ENCODE measurements around the gene AKAP17A. TPM values are rescaled to one million over a fixed set of nuclear protein-coding genes. Genes with fewer than 3 reads are reported as not detected.

AKAP17A gene
- total and polyA plus RNA-seq, 2 donors (not counting 1 experiment from before 2014, with no cell fraction given) = 126 to 196 TPM

- no peak for DNase-seq
- H3K4me2 ChIP-seq (replicated peaks; ENCODE audit: low read depth, low read length, poor library complexity, severe bottlenecking) = no peak overlapping the region
- ChIA-PET CTCF (no interaction called here), POLR2A (no interaction called here)
- ATAC-seq (ENCODE audit: low read depth) = no peak
- no peaks in the 10 kb centered on the region for H3K4me1 ChIP-seq (ENCODE audit: control insufficient read depth in 2 of 2, insufficient read depth in 2 of 2, low read length in 2 of 2)
- Mint-ChIP-seq H3K4me1 (peaks cover 3% of the 10 kb centered on the region), H3K27me3 (peaks cover 12% of the 10 kb centered on the region), H3K9me3 (ENCODE audit: insufficient read depth) (no peaks in the 10 kb centered on the region), H3K4me3 (no peak overlapping the region), H3K27ac (no peak overlapping the region)
- H3K27ac ChIP-seq (ENCODE audit: low read length in 2 of 2) = no peak overlapping the region
- no peak overlapping the region for H2AFZ ChIP-seq (ENCODE audit: insufficient read depth, low read depth, low read length, poor library complexity, severe bottlenecking)
- no peak for TF ChIP-seq EZH2 (IDR thresholded peaks at IDR 0.05; ENCODE audit: borderline replicate concordance, insufficient read depth, low read depth, low read length, poor library complexity, severe bottlenecking)
- TF ChIP-seq, protein P1, sequence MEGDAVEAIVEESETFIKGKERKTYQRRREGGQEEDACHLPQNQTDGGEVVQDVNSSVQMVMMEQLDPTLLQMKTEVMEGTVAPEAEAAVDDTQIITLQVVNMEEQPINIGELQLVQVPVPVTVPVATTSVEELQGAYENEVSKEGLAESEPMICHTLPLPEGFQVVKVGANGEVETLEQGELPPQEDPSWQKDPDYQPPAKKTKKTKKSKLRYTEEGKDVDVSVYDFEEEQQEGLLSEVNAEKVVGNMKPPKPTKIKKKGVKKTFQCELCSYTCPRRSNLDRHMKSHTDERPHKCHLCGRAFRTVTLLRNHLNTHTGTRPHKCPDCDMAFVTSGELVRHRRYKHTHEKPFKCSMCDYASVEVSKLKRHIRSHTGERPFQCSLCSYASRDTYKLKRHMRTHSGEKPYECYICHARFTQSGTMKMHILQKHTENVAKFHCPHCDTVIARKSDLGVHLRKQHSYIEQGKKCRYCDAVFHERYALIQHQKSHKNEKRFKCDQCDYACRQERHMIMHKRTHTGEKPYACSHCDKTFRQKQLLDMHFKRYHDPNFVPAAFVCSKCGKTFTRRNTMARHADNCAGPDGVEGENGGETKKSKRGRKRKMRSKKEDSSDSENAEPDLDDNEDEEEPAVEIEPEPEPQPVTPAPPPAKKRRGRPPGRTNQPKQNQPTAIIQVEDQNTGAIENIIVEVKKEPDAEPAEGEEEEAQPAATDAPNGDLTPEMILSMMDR (IDR thresholded peaks at IDR 0.05) = no peak
- H3K27me3 ChIP-seq (replicated peaks in 1 of 4; ENCODE audit: control extremely low read depth in 1 of 4, control insufficient read depth in 3 of 4, insufficient read depth in 4 of 4, low read length in 3 of 4) = peaks cover 0 to 16% (median 2%) of the 10 kb centered on the region in 4 experiments
- H3K4me3 ChIP-seq (ENCODE audit: control extremely low read depth in 1 of 5, extremely low read depth in 1 of 5, insufficient read depth in 1 of 5, low read depth in 2 of 5, low read length in 4 of 5) = no peak overlapping the region
- H3K9ac ChIP-seq (ENCODE audit: low read length) = no peak overlapping the region
- no peaks in the 10 kb centered on the region for H3K79me2 ChIP-seq (ENCODE audit: control insufficient read depth, insufficient read depth, low read length)
- intact Hi-C loops (cut with micrococcal nuclease) = loop anchor here (5.0 kb wide), 2 partner anchors 39 to 961 kb away; no protein-coding TSS in a partner anchor
- H3K36me3 ChIP-seq (replicated peaks in 1 of 2; ENCODE audit: control extremely low read depth in 1 of 2, control insufficient read depth in 1 of 2, extremely low read depth in 1 of 2, insufficient read depth in 2 of 2, low read length in 1 of 2) = no peaks in the 10 kb centered on the region
- peaks cover 0 to 16% (median 9%) of the 10 kb centered on the region in 3 donors for H3K9me3 ChIP-seq (ENCODE audit: control extremely low read depth in 1 of 3, control insufficient read depth in 2 of 3, insufficient read depth in 1 of 3, low read length in 2 of 3)
- no peaks in the 10 kb centered on the region for H4K20me1 ChIP-seq (ENCODE audit: control insufficient read depth, insufficient read depth, low read length, poor library complexity, severe bottlenecking)
Observed at GRCh38 chrX:1646009-1646408, 54.6 kb downstream of the AKAP17A start.

DNA sequence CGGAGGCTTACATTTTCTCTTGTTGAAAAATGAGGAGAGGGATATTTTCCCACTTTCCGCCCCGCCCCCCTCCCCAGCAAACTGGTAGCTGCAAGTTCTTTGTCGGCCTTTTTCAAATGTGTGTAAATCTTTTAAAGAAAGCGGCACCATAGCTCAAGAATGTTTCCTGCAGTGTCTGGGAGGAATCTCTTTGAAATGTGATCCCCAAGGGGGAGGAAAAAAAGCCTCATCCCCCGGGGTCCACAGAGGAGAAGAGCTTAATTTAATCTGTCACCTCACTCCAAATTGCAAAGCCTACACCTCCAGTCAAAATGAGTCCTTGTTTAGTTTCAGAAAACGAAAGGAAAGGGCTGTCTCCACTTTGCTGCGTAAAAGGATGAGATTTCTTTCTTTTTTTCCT lies 58.2 kb downstream of the AKAP17A start:
- ChIA-PET CTCF (no interaction called here), POLR2A (no interaction called here)
- DNase-seq = no peak
- Histone ChIP-seq H4K20me1 (ENCODE audit: control insufficient read depth, insufficient read depth, low read length, poor library complexity, severe bottlenecking) (no peaks in the 10 kb centered on the region), H3K4me3 (ENCODE audit: control extremely low read depth in 1 of 5, extremely low read depth in 1 of 5, insufficient read depth in 1 of 5, low read depth in 2 of 5, low read length in 4 of 5) (no peak overlapping the region), H3K36me3 (replicated peaks in 1 of 2; ENCODE audit: control extremely low read depth in 1 of 2, control insufficient read depth in 1 of 2, extremely low read depth in 1 of 2, insufficient read depth in 2 of 2, low read length in 1 of 2) (no peaks in the 10 kb centered on the region), H3K27me3 (replicated peaks in 1 of 4; ENCODE audit: control extremely low read depth in 1 of 4, control insufficient read depth in 3 of 4, insufficient read depth in 4 of 4, low read length in 3 of 4) (peaks cover 0 to 13% (median 2%) of the 10 kb centered on the region in 4 experiments), H2AFZ (ENCODE audit: insufficient read depth, low read depth, low read length, poor library complexity, severe bottlenecking) (no peak overlapping the region), H3K27ac (ENCODE audit: low read length in 2 of 2) (no peak overlapping the region), H3K9ac (ENCODE audit: low read length) (no peak overlapping the region), H3K4me1 (ENCODE audit: control insufficient read depth in 2 of 2, insufficient read depth in 2 of 2, low read length in 2 of 2) (peaks cover 0 to 7% of the 10 kb centered on the region in 2 donors), H3K4me2 (replicated peaks; ENCODE audit: low read depth, low read length, poor library complexity, severe bottlenecking) (no peak overlapping the region), H3K9me3 (ENCODE audit: control extremely low read depth in 1 of 3, control insufficient read depth in 2 of 3, insufficient read depth in 1 of 3, low read length in 2 of 3) (peaks cover 0 to 16% (median 9%) of the 10 kb centered on the region in 3 donors), H3K79me2 (ENCODE audit: control insufficient read depth, insufficient read depth, low read length) (no peaks in the 10 kb centered on the region)
- peaks cover 10% of the 10 kb centered on the region for H3K4me1 Mint-ChIP-seq
- no peaks in the 10 kb centered on the region for H3K9me3 Mint-ChIP-seq (ENCODE audit: insufficient read depth)
- no peak for TF ChIP-seq EZH2 (IDR thresholded peaks at IDR 0.05; ENCODE audit: borderline replicate concordance, insufficient read depth, low read depth, low read length, poor library complexity, severe bottlenecking)
- TF ChIP-seq, protein P1 (IDR thresholded peaks at IDR 0.05) = no peak
- 54% methylated on average over 3 of the region's 8 CpGs for WGBS (ENCODE audit: insufficient coverage)
- intact Hi-C loops (cut with micrococcal nuclease) = loop anchor here (5.0 kb wide), 3 partner anchors 42 to 958 kb away; no protein-coding TSS in a partner anchor
- ATAC-seq (ENCODE audit: low read depth) = no peak
- peaks cover 8% of the 10 kb centered on the region for H3K27me3 Mint-ChIP-seq
- H3K27ac Mint-ChIP-seq = no peak overlapping the region
- H3K4me3 Mint-ChIP-seq = no peak overlapping the region

Other genes with a start within 250 kb of the AKAP17A start
- 323 and 343 TPM in 2 replicates for gene SLC25A6, start 199.5 kb upstream of the AKAP17A start, total RNA-seq
- gene SLC25A6, start 199.5 kb upstream of the AKAP17A start, polyA plus RNA-seq = 642 and 850 TPM in 2 replicates
- gene ASMTL, start 138.7 kb upstream of the AKAP17A start, total RNA-seq = 50.4 and 52.9 TPM in 2 replicates
- 15.3 and 33.3 TPM in 2 replicates for gene ASMTL, start 138.7 kb upstream of the AKAP17A start, polyA plus RNA-seq
- gene P2RY8, start 54.4 kb upstream of the AKAP17A start, total RNA-seq = 140 and 142 TPM in 2 replicates
- 64.8 and 72.3 TPM in 2 replicates for gene P2RY8, start 54.4 kb upstream of the AKAP17A start, polyA plus RNA-seq
- 0.66 TPM in 1 of 2 replicates, not detected in the other for gene ASMT, start 23.5 kb downstream of the AKAP17A start, total RNA-seq
- gene ASMT, start 23.5 kb downstream of the AKAP17A start, polyA plus RNA-seq = 0.63 and 1.2 TPM in 2 replicates

Data from B cell (primary cell).